DOHH2 (cell line): Measurements from ENCODE around the gene RAI2.

Source experiments
- H3F3A ChIP-seq: fragments of 200-600 bp; sonication (generic), shearing (Covaris generic); 2 replicates; pipeline ENCODE4 v1.6.0; 2016; ENCODE audit warnings: antibody characterized with exemption, mild to moderate bottlenecking; ENCODE audit not compliant: control insufficient read depth, insufficient read depth
- H3K27ac ChIP-seq: fragments of 200-600 bp; sonication (generic); 2 replicates; pipeline ENCODE4 v1.5.1; 2014; ENCODE audit warnings: low read depth, mild to moderate bottlenecking, low read length, moderate library complexity
- H3K27me3 ChIP-seq: fragments of 200-600 bp; sonication (generic); 2 replicates; pipeline ENCODE4 v1.6.1; 2014; ENCODE audit warnings: mild to moderate bottlenecking, low read length, mixed read lengths; ENCODE audit not compliant: control insufficient read depth
- H3K36me3 ChIP-seq: fragments of 200-600 bp; sonication (generic); 2 replicates; pipeline ENCODE4 v1.6.1; 2014; ENCODE audit warnings: mild to moderate bottlenecking, low read length, moderate library complexity, mixed read lengths; ENCODE audit not compliant: control insufficient read depth
- H3K4me1 ChIP-seq: fragments of 200-600 bp; sonication (generic); 2 replicates; pipeline ENCODE4 v1.6.1; 2014; ENCODE audit warnings: mild to moderate bottlenecking, low read length, mixed read lengths; ENCODE audit not compliant: control insufficient read depth
- H3K4me2 ChIP-seq: fragments of 200-600 bp; sonication (generic); 2 replicates; pipeline ENCODE4 v1.6.0; 2014; ENCODE audit warnings: mild to moderate bottlenecking, low read length, moderate library complexity
- H3K4me3 ChIP-seq: fragments of 200-600 bp; sonication (generic); 2 replicates; pipeline ENCODE4 v1.5.1; 2014; ENCODE audit warnings: mild to moderate bottlenecking, low read length, mixed read lengths
- H3K79me2 ChIP-seq: fragments of 200-600 bp; sonication (generic); 2 replicates; pipeline ENCODE4 v1.6.1; 2014; ENCODE audit warnings: mild to moderate bottlenecking, low read length, mixed read lengths; ENCODE audit not compliant: control insufficient read depth
- H3K9me2 ChIP-seq: fragments of 200-600 bp; sonication (generic); replicated peaks from 2 replicates; pipeline ENCODE4 v1.6.1; 2014; ENCODE audit warnings: mild to moderate bottlenecking, low read length, mixed read lengths; ENCODE audit not compliant: control insufficient read depth
- H3K9me3 ChIP-seq: fragments of 200-600 bp; sonication (generic); 2 replicates; pipeline ENCODE4 v1.6.1; 2014; ENCODE audit warnings: antibody characterized with exemption, low read length, mixed read lengths; ENCODE audit not compliant: control insufficient read depth, insufficient read depth
- H4K20me1 ChIP-seq: fragments of 200-600 bp; sonication (generic); 2 replicates; pipeline ENCODE4 v1.6.0; 2014; ENCODE audit warnings: low read depth, mild to moderate bottlenecking, antibody characterized with exemption, low read length, moderate library complexity; ENCODE audit not compliant: control insufficient read depth, insufficient read depth
- CTCF ChIP-seq: fragments of 200-600 bp; sonication (generic); IDR thresholded peaks from one replicate; pipeline ENCODE4 v1.5.1; 2014; ENCODE audit warnings: antibody characterized with exemption, mild to moderate bottlenecking, low read depth, low read length; ENCODE audit not compliant: poor library complexity, severe bottlenecking
- EZH2phosphoT487 ChIP-seq: fragments of 200-600 bp; sonication (generic); IDR thresholded peaks from 2 replicates; pipeline ENCODE4 v1.6.1; 2017; ENCODE audit warnings: borderline replicate concordance, mild to moderate bottlenecking, antibody characterized with exemption, low read length, moderate library complexity, mixed read lengths

Gene RAI2

GRCh38 chrX:17820100-17820499 is 41.0 kb downstream of the RAI2 start:
- Histone ChIP-seq H3F3A (no peaks in the 10 kb centered on the region), H3K36me3 (no peaks in the 10 kb centered on the region), H3K4me3 (no peak overlapping the region), H3K9me3 (no peaks in the 10 kb centered on the region), H3K27ac (no peak overlapping the region), H4K20me1 (no peaks in the 10 kb centered on the region), H3K27me3 (no peaks in the 10 kb centered on the region), H3K4me2 (no peak overlapping the region), H3K79me2 (no peaks in the 10 kb centered on the region), H3K9me2 (no peaks in the 10 kb centered on the region), H3K4me1 (no peaks in the 10 kb centered on the region)
- no peak for TF ChIP-seq EZH2phosphoT487
- TF ChIP-seq CTCF, result no peak

DNA sequence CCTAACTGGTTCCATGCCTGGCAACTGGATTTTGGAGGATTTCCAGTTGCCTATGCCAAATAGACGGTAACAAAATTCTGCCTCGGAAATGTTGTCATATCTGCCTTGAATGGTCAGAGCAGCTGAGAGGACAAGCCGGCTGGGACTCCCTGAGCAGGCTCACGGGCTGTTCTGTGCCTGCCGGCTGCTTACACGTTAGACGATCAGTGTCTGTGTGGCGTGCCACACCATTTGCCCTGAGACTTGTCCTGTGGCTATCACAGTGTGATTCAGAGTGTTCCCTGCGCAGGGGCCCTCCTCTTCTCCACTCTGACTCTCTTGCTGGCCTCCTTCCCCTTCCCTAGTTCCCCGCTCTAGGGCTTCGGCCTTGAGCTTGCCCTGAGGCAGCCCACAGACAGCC is 42.4 kb downstream of the RAI2 start:
- H3K36me3 ChIP-seq, result no peaks in the 10 kb centered on the region
- H3K27me3 ChIP-seq, result no peaks in the 10 kb centered on the region
- no peaks in the 10 kb centered on the region for H3K9me2 ChIP-seq
- no peak overlapping the region for H3K4me3 ChIP-seq
- no peaks in the 10 kb centered on the region for H4K20me1 ChIP-seq
- no peaks in the 10 kb centered on the region for H3K4me1 ChIP-seq
- no peak overlapping the region for H3K4me2 ChIP-seq
- no peak overlapping the region for H3K27ac ChIP-seq
- no peaks in the 10 kb centered on the region for H3K79me2 ChIP-seq
- no peak for TF ChIP-seq EZH2phosphoT487
- TF ChIP-seq CTCF, result no peak
- H3K9me3 ChIP-seq, result no peaks in the 10 kb centered on the region
- no peaks in the 10 kb centered on the region for H3F3A ChIP-seq

- Histone ChIP-seq H3K4me1 (no peaks in the 10 kb centered on the region), H3K79me2 (no peaks in the 10 kb centered on the region), H3K9me2 (no peaks in the 10 kb centered on the region), H3K4me3 (no peak overlapping the region), H3K27me3 (no peaks in the 10 kb centered on the region), H3F3A (no peaks in the 10 kb centered on the region), H3K27ac (no peak overlapping the region), H3K4me2 (no peak overlapping the region), H3K36me3 (no peaks in the 10 kb centered on the region), H4K20me1 (no peaks in the 10 kb centered on the region), H3K9me3 (no peaks in the 10 kb centered on the region)
- TF ChIP-seq EZH2phosphoT487 (no peak), CTCF (no peak)
These were observed 43.8 kb downstream of the RAI2 start for GRCh38 chrX:17817251-17817650.

GRCh38 chrX:17814557-17814956 is 46.5 kb downstream of the RAI2 start:
- Histone ChIP-seq H3K27me3 (no peaks in the 10 kb centered on the region), H3F3A (no peaks in the 10 kb centered on the region), H3K4me1 (no peaks in the 10 kb centered on the region), H3K36me3 (no peaks in the 10 kb centered on the region), H3K9me3 (no peaks in the 10 kb centered on the region), H3K27ac (no peak overlapping the region), H3K4me2 (no peak overlapping the region), H4K20me1 (no peaks in the 10 kb centered on the region), H3K4me3 (no peak overlapping the region), H3K9me2 (no peaks in the 10 kb centered on the region), H3K79me2 (no peaks in the 10 kb centered on the region)
- no peak for TF ChIP-seq EZH2phosphoT487
- TF ChIP-seq CTCF, result no peak
